HG03558 (cell line): Measurements from ENCODE around the gene G6PC3.
"Not testable (repeated sequence)": the region's sequence is repeated elsewhere in the genome, so short reads cannot be mapped to it uniquely, and the experiment has no call there.

ENCODE experiments used
- ATAC-seq: cut with Tn5 transposase; IDR thresholded peaks from one replicate; pipeline ENCODE4 v1.9.1; 2021; ENCODE audit warnings: moderate number of reproducible peaks; ENCODE audit not compliant: unreplicated experiment; ENCODE audit errors: extremely low read depth

The G6PC3 gene

GRCh38 chr17:44070455-44071197 is at the start of gene G6PC3:
G6PC3 (plus strand) TSS chr17:44070735; CDS start chr17:44070966, 231 bp downstream.
- no peak for ATAC-seq

GRCh38 chr17:44021227-44021626 is 49.3 kb upstream of the G6PC3 start:
- not testable (repeated sequence) for ATAC-seq

GRCh38 chr17:44022246-44022645 is 48.3 kb upstream of the G6PC3 start:
- ATAC-seq = no peak

- ATAC-seq = no peak
Measured at GRCh38 chr17:44023545-44024270, 46.8 kb upstream of the G6PC3 start.

- no peak for ATAC-seq
Measured at GRCh38 chr17:44024271-44024663, 46.3 kb upstream of the G6PC3 start.

- ATAC-seq = no peak
Measured at GRCh38 chr17:44024853-44025252, 45.7 kb upstream of the G6PC3 start.

- no peak for ATAC-seq
Measured at GRCh38 chr17:44029736-44030135, 40.8 kb upstream of the G6PC3 start.

GRCh38 chr17:44030482-44030881 is 40.1 kb upstream of the G6PC3 start:
- ATAC-seq = no peak

GRCh38 chr17:44033861-44034408 is 36.6 kb upstream of the G6PC3 start:
- ATAC-seq = no peak

GRCh38 chr17:44034688-44035087 is 35.8 kb upstream of the G6PC3 start:
- not testable (repeated sequence) for ATAC-seq

GRCh38 chr17:44037471-44037870 is 33.1 kb upstream of the G6PC3 start:
- no peak for ATAC-seq

- no peak for ATAC-seq
Measured at GRCh38 chr17:44038604-44039011, 31.9 kb upstream of the G6PC3 start.

- no peak for ATAC-seq
Measured at GRCh38 chr17:44039829-44040635, 30.5 kb upstream of the G6PC3 start.

GRCh38 chr17:44043272-44043696 is 27.3 kb upstream of the G6PC3 start:
- ATAC-seq = no peak

GRCh38 chr17:44044071-44044470 is 26.5 kb upstream of the G6PC3 start:
- no peak for ATAC-seq

- no peak for ATAC-seq
Measured at GRCh38 chr17:44045486-44045885, 25.0 kb upstream of the G6PC3 start.

- not testable (repeated sequence) for ATAC-seq
Measured at GRCh38 chr17:44046893-44047292, 23.6 kb upstream of the G6PC3 start.

GRCh38 chr17:44049294-44050060 is 21.1 kb upstream of the G6PC3 start:
- no peak for ATAC-seq

GRCh38 chr17:44053125-44053872 is 17.2 kb upstream of the G6PC3 start:
- no peak for ATAC-seq
